KBM-7 (cell line): ENCODE measurements around the gene KANSL1.
"Not testable (repeated sequence)": the region's sequence is repeated elsewhere in the genome, so short reads cannot be mapped to it uniquely, and the experiment has no call there.

Experiments used
- DNase-seq: peaks from one replicate; pipeline ENCODE4 v3.0.0-alpha.2; 2015
- in situ Hi-C: fragments of 300-500 bp; cut with MboI; formaldehyde crosslinking; loops from 2 replicates; pipeline ENCODE4 v1.14.3; 2020; ENCODE audit warnings: low sequenced_read_pairs, low pct_unique_long_range_greater_than_20kb, mixed read lengths

KANSL1 gene

GRCh38 chr17:46121841-46122485 lies 71.3 kb downstream of the KANSL1 start:
- in situ Hi-C loops = no loop called here
- DNase-seq = no peak

DNA sequence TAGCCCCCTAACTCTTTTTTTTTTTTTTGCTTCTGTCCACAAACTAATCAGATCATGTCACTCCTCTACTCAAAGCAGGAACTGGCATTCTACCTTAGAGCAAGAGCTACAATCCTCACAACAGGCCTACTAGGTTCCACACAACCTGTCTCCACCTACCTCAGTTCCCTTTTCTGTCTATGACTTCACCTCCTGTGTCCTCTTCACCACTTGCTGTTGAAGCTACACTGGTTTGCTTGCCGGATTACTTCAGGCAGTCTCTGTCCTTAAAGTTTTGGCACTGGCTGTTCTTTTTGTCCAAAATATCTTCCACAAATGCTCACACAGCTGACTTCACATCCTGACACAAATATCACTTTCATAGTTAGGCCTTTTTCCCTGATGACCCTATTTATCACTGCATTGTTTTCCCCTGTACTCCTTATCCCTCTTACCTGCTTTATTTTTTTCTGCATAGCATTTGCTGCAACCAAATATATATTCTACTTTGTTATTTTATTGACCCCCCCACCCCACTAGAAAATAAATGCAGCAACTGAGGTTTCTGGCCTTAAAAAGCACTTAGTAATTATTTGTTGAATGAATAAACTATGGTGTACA lies 72.0 kb downstream of the KANSL1 start:
- DNase-seq = peak; percentile 17
- in situ Hi-C loops = no loop called here

- in situ Hi-C loops = no loop called here
- no peak for DNase-seq
Observed at GRCh38 chr17:46120537-46120936, 72.7 kb downstream of the KANSL1 start.

DNA sequence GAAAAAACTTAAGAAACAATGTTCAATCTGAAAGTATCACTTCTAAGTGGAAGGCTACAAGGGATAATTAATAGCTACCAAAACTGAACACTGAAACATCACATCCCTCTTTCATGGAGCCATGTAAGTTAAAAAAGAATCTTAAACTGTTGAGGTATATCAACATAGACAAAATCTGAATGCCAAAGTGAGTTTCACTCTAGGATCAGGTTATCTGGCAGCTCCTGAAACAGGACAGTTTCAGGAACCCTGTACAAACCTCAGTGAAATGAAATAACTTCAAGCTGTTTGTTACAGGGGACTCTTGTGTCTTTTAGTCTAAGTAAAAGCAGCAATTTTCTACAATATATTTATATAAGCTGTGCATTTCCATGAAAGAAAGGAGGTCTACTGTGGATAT lies 73.2 kb downstream of the KANSL1 start:
- DNase-seq = no peak

GRCh38 chr17:46118964-46119363 lies 74.3 kb downstream of the KANSL1 start:
- DNase-seq = no peak
- in situ Hi-C loops = no loop called here

More for the DNA sequence above, 73.2 kb downstream of the KANSL1 start:
- in situ Hi-C loops = no loop called here

- in situ Hi-C loops = no loop called here
- no peak for DNase-seq
Observed at GRCh38 chr17:46117850-46118696, 75.2 kb downstream of the KANSL1 start.

GRCh38 chr17:46117117-46117516 lies 76.1 kb downstream of the KANSL1 start:
- no peak for DNase-seq
- in situ Hi-C loops = no loop called here

DNA sequence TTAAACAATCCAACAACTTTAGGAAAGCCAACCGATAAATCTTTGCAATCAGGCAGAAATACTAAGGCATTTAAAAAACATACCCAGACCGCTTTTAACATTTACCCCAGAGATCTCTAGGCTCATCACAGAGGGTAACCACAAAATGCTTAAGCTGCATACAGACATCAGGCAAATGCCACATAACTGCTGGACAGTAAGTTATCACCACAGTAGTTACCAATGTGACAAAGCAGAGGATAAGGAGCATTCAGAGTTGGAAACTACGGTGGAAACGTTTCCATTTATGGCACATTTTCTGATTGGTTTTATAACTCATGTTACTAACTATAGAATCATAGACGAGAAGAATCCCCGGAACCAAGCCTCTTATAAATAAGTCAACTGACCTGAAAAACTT lies 77.5 kb downstream of the KANSL1 start:
- in situ Hi-C loops = no loop called here
- DNase-seq = no peak

DNA sequence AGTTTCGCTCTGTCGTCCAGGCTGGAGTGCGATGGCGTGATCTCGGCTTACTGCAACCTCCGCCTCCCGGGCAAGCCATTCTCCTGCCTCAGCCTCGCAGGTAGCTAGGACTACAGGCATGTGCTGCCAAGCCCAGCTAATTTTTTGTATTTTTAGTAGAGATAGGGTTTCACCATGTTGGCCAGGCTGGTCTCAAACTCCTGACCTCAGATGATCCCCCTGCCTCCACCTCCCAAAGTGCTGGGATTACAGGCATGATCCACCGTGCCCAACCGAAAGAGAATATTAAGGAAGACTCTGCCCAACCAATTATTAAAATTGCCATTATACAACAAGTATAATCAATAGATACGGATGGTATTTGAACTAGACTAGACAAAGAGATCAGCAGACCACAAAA lies 82.0 kb downstream of the KANSL1 start:
- in situ Hi-C loops, DNase-seq: not testable (repeated sequence)

DNA sequence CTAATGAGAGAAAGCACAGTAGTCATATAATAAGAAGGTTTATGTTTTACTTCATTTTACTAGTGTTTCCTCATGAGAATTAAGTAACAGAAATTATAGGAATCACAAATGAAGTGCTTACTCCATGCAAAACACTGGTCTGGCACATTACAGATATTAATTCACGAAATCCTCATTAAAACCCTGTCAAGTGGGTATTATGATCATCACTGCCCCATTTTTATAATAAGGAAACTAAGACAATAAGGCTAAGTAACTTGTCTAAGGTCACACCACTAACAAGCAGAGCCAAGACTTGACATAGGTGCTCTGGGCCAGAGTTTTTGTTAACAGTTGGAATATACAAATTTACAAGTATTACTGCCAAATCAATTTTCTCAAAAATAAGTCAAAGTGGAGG lies 83.0 kb downstream of the KANSL1 start:
- in situ Hi-C loops = no loop called here
- DNase-seq = no peak

- in situ Hi-C loops = no loop called here
- DNase-seq = no peak
Observed at GRCh38 chr17:46109603-46110189, 83.5 kb downstream of the KANSL1 start.

DNA sequence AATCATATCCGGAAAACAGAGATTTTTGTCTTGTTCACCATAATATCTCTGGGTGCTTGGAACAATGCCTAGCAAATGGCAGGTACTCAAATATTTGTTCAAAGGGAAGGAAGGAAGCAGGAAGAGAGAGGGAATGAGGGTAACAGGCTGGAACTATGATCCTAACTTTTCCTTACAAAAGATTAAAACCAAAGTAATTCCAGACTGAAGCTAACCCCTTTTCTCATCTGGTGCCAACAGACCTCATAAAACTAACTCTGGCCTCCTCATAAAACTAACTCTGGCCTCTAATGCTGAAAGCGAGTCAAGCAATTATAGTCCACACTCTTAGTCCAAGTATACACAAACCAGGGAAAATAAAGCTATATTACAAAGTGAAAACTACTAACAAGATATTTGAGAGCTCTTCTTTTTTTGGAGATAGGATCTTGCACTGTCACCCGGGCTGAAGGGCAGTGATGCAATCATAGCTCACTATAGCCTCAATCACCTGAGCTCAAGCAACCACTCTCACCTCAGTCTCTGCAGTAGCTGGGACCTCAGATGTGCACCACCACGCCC lies 84.6 kb downstream of the KANSL1 start:
- no peak for DNase-seq
- in situ Hi-C loops = no loop called here

- no peak for DNase-seq
- in situ Hi-C loops = no loop called here
Observed at GRCh38 chr17:46108120-46108519, 85.1 kb downstream of the KANSL1 start.

DNA sequence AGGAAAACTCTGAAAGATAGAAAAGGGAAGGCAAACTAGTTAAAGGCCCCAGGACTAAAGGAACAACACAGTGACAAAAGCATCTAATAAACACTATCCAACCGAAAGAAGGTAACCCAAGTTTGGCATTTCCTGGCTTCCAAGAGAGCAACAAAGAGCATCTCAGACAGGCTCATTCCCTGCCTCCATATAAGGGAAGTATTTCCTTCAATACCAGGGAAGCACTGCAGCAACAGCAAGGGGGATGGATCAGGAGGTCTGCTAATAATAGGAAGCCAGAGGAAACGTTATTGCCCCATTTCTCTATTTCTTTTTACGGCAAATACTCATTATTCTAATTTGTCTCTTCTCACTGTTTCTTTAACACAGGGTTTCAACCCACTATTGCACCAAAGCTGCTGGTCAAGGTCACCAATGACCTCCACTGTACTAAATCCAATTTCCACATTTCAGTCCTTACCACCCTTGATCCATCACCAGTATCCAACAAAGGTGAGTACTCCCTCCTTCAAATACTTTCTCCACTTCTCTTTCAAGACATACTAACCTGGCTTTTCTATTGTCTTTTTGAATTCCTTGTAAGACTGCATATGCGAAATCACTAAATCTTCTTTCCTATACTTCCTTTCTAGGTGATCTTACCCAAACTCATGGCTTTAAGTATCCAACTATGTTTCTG lies 86.1 kb downstream of the KANSL1 start:
- no peak for DNase-seq
- in situ Hi-C loops = no loop called here

- in situ Hi-C loops, DNase-seq: not testable (repeated sequence)
Observed at GRCh38 chr17:46102806-46103205, 90.4 kb downstream of the KANSL1 start.

GRCh38 chr17:46101785-46102617 lies 91.2 kb downstream of the KANSL1 start:
- in situ Hi-C loops, DNase-seq: not testable (repeated sequence)

- DNase-seq = no peak
- in situ Hi-C loops = no loop called here
Observed at GRCh38 chr17:46100590-46100989, 92.6 kb downstream of the KANSL1 start.

DNA sequence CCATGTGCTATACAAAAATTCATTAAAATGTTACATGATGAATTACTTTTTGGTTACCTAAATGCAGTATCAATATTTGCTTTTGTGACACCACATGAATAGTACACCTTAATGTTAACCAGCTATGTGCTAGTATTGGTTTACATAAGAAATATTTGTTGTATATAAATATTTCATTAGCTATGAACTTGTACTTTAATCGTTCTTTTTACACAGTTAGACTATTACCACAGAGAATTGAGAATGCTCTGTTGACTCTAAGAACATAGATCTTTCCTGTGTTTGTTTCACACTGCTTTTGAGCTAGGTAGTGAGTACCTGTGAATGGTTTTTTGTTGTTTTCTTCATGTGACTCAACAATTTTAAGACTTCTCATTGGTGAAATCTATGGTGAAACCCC lies 93.4 kb downstream of the KANSL1 start:
- DNase-seq = no peak
- in situ Hi-C loops = no loop called here
